ENCODE results near the gene PMM2.

Gene PMM2

DNA sequence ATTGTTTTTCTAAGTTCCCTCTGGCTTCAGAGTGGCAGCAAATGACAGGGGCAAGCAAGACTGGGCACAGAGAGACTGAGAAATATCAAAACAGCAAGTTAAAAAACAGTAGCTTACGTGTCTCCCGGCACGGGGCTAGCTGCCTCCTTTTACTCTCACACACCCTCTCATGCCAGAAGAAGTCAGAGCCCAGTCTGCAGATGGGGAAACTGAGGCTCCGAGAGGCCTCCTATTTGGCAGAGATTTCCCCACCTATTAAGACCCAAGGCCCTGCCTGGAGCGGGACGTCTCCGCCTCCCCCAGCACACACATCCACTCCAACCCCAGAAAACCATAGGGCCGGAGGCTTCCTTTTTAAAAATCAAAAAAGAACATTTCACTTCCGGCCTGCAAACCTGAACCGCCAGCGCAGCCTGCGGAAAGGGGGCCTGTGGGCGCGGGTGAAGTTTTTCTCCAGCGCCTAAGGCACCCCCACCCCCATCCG lies 70.3 kb downstream of the PMM2 start:
- TF ChIP-seq, protein P1, sequence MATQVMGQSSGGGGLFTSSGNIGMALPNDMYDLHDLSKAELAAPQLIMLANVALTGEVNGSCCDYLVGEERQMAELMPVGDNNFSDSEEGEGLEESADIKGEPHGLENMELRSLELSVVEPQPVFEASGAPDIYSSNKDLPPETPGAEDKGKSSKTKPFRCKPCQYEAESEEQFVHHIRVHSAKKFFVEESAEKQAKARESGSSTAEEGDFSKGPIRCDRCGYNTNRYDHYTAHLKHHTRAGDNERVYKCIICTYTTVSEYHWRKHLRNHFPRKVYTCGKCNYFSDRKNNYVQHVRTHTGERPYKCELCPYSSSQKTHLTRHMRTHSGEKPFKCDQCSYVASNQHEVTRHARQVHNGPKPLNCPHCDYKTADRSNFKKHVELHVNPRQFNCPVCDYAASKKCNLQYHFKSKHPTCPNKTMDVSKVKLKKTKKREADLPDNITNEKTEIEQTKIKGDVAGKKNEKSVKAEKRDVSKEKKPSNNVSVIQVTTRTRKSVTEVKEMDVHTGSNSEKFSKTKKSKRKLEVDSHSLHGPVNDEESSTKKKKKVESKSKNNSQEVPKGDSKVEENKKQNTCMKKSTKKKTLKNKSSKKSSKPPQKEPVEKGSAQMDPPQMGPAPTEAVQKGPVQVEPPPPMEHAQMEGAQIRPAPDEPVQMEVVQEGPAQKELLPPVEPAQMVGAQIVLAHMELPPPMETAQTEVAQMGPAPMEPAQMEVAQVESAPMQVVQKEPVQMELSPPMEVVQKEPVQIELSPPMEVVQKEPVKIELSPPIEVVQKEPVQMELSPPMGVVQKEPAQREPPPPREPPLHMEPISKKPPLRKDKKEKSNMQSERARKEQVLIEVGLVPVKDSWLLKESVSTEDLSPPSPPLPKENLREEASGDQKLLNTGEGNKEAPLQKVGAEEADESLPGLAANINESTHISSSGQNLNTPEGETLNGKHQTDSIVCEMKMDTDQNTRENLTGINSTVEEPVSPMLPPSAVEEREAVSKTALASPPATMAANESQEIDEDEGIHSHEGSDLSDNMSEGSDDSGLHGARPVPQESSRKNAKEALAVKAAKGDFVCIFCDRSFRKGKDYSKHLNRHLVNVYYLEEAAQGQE (IDR thresholded peaks at IDR 0.05; ENCODE audit: low read depth) = no peak
- TF ChIP-seq NFIC (IDR thresholded peaks at IDR 0.05) = no peak
- TF ChIP-seq, protein P2, sequence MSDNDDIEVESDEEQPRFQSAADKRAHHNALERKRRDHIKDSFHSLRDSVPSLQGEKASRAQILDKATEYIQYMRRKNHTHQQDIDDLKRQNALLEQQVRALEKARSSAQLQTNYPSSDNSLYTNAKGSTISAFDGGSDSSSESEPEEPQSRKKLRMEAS (IDR thresholded peaks at IDR 0.05) = no peak
- TF ChIP-seq RAD21 (IDR thresholded peaks at IDR 0.05; ENCODE audit: low read depth) = no peak

DNA sequence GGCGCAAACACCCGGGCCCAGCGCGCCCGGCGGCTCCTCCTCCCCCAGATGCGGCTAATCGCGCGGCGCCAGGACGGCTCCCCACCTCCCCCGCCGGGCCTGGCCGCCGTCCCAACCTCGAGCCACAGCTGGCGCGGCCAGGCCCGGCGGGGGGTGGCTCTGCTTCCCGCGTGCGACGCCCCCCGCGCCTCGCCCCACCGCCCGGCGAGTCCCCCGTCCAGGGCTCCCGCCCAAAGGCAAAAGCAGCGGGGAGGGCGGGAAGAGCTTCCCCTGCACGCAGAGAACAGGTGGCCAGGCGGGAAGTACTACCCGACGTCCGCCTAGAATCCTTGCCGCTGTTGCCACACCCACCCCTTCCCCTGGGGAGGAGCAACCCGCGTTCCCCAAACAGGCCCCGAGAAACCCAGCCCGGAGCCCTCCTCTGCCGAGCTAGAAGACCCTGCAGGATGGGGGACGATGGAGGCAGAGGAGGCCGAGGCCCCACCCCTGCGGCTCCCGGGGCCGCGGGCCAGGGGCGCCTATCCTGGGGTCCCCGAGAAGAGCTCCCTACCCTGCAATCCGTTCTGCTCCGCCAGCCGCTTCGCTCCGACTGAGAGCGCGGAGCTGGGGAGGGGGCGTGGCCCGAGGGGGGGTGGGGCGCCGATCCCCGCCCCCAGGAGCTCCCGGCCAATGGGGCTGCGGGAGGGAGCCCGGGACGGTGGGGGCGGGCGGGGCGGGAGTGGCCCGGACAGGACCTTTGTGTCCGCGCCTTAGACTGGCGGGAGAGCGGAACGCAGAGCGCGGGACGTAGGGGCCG lies 71.0 kb downstream of the PMM2 start, which contains the start of gene CARHSP1:
CARHSP1 (minus strand) TSS at position 591 of the 796 bp plus-strand sequence. CDS start 9,678 bp downstream, outside the sequence.
- peak; percentile 57 for TF ChIP-seq NFIC (IDR thresholded peaks at IDR 0.05)
- TF ChIP-seq ZBTB7A (IDR thresholded peaks at IDR 0.05; ENCODE audit: low read depth) = peak; percentile 84; the same call in 1 of the 2 replicates
- TF ChIP-seq TCF12 (IDR thresholded peaks at IDR 0.05; ENCODE audit: low read depth) = peak; percentile 74; the same call in 1 of the 2 replicates
- TF ChIP-seq, protein P3, sequence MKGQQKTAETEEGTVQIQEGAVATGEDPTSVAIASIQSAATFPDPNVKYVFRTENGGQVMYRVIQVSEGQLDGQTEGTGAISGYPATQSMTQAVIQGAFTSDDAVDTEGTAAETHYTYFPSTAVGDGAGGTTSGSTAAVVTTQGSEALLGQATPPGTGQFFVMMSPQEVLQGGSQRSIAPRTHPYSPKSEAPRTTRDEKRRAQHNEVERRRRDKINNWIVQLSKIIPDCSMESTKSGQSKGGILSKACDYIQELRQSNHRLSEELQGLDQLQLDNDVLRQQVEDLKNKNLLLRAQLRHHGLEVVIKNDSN (IDR thresholded peaks at IDR 0.05) = no peak
- TF ChIP-seq, protein P2 (IDR thresholded peaks at IDR 0.05) = peak; percentile 97
- TF ChIP-seq RAD21 (IDR thresholded peaks at IDR 0.05; ENCODE audit: low read depth) = no peak
- TF ChIP-seq TAF1 (IDR thresholded peaks at IDR 0.05; ENCODE audit: low read depth) = peak; percentile 83
- TF ChIP-seq TEAD4 (IDR thresholded peaks at IDR 0.05) = 0 out of 2 replicates have a peak, but pooled peaks have one; percentile 10

DNA sequence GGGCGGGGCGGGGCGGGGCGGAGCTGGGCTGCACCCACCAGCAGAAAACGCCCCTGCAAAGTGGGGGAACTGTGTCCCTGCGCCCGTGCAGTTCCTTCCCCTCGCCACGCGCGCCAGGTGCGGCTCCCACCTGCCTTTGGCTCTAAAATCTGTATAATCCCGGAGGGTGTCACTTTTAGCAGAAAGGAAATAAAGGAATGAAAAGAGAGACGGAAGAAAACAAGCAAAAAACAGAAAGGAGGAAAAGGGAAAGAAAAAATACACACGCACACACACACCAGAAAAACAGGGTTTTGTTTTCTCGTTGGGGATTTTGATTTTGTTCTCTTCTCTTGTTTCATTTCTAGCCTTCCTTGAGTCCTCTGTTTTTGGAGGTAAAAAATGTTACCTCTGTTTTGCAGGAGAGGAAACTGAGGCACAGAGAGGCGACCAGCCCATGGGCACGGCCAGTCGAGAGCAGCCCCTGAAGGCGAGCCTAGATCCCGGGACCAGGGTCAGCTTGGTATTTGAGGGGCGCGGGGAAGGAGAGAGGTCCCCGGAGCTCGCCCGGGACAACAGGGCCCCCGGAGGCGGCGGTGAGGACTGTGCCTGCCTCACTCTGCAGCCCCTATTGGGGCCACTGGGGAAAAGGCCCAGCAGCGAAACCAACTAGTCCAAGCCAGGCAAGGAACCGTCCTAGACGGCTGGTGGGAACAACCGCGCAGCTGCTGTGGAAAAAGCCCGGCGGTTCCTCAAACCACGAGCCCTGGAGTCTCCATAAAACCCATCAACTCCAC lies 71.8 kb downstream of the PMM2 start:
- TF ChIP-seq, protein P2 (IDR thresholded peaks at IDR 0.05) = peak; percentile 56; the same call in 1 of the 2 replicates
- TF ChIP-seq, protein P1 (IDR thresholded peaks at IDR 0.05; ENCODE audit: low read depth) = no peak

DNA sequence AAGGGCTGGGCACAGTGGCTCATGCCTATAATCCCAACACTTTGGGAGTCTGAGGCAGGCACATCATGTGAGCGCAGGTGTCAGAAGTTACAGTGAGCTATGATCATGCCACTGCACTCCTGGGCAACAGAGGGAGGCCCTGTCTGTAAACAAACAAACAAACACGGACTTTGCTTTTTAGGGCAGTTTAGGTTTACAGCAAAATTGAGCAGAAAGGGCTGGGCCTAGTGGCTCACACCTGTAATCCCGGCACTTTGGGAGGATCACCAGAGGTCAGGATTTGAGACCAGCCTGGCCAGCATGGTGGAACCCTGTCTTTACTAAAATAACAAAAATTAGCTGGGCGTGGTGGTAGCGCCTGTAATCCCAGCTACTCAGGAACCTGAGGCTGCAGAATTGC lies 74.4 kb downstream of the PMM2 start:
- TF ChIP-seq, protein P2 (IDR thresholded peaks at IDR 0.05) = no peak
- TF ChIP-seq, protein P1 (IDR thresholded peaks at IDR 0.05; ENCODE audit: low read depth) = no peak
- TF ChIP-seq ZBTB7A (IDR thresholded peaks at IDR 0.05; ENCODE audit: low read depth) (no peak), RAD21 (IDR thresholded peaks at IDR 0.05; ENCODE audit: low read depth) (no peak), TCF12 (IDR thresholded peaks at IDR 0.05; ENCODE audit: low read depth) (no peak), YY1 (IDR thresholded peaks at IDR 0.05; ENCODE audit: low read depth) (no peak), CEBPB (IDR thresholded peaks at IDR 0.05) (no peak), FOXM1 (IDR thresholded peaks at IDR 0.05; ENCODE audit: borderline replicate concordance, low read depth) (no peak), EGR1 (IDR thresholded peaks at IDR 0.05) (no peak), NFIC (IDR thresholded peaks at IDR 0.05) (no peak), EP300 (IDR thresholded peaks at IDR 0.05; ENCODE audit: borderline replicate concordance) (no peak), TEAD4 (IDR thresholded peaks at IDR 0.05) (no peak), CREB1 (IDR thresholded peaks at IDR 0.05; ENCODE audit: low read depth) (no peak), TAF1 (IDR thresholded peaks at IDR 0.05; ENCODE audit: low read depth) (no peak)
- TF ChIP-seq, protein P3 (IDR thresholded peaks at IDR 0.05) = no peak

Measured in Ishikawa (cell line).